B cell (primary cell): ENCODE results near the gene RBMS3. TPM values are rescaled to one million over a fixed set of nuclear protein-coding genes. Genes with fewer than 3 reads are reported as not detected.

ENCODE experiments used
- ATAC-seq: fragments of 200-7000 bp; cut with Tn5 transposase; one replicate; pipeline ENCODE4 v1.10.0; 2021; ENCODE audit warnings: low read depth, mild to moderate bottlenecking, moderate number of reproducible peaks, moderate library complexity
- CTCF ChIA-PET: fragments of 350-600 bp; sonication (Branson Sonifier 250); formaldehyde crosslinking; loops from one replicate; lab custom pipeline; 2021; ENCODE audit warnings: antibody characterized with exemption, inconsistent platforms; lab: Charles Lee
- POLR2A ChIA-PET: fragments of 350-600 bp; sonication (Branson Sonifier 250); formaldehyde crosslinking; loops from one replicate; lab custom pipeline; 2021; ENCODE audit warnings: antibody characterized with exemption; lab: Charles Lee
- DNase-seq: peaks from one replicate; pipeline ENCODE4 v3.0.0; 2013
- H2AFZ ChIP-seq: 2 replicates; pipeline ENCODE4 v1.6.1; 2012; ENCODE audit warnings: mild to moderate bottlenecking, low read depth, low read length; ENCODE audit not compliant: insufficient read depth, poor library complexity, severe bottlenecking
- H3K27ac ChIP-seq, 2 donors: 1 replicate in 1 of 2; 2 replicates in 1 of 2; pipeline ENCODE4 v1.5.1; 2012 to 2013; ENCODE audit warnings: low read length in 2 of 2, mild to moderate bottlenecking in 2 of 2, moderate library complexity in 1 of 2
- H3K27me3 ChIP-seq, 4 experiments: fragments of 200-600 bp in 1 of 4; sonication (generic) in 1 of 4; replicated peaks in 1 of 4; 1 replicate in 2 of 4; 2 replicates in 2 of 4; pipeline versions ENCODE4 v1.6.1 to v1.7.0; 2013 to 2016; ENCODE audit warnings: low read length in 3 of 4, mild to moderate bottlenecking in 2 of 4, mixed read lengths in 1 of 4, moderate library complexity in 1 of 4; ENCODE audit not compliant: insufficient read depth in 4 of 4, control insufficient read depth in 3 of 4; ENCODE audit errors: control extremely low read depth in 1 of 4
- H3K36me3 ChIP-seq, 2 experiments: replicated peaks in 1 of 2; 1 replicate in 1 of 2; 2 replicates in 1 of 2; pipeline versions ENCODE4 v1.6.1 to v1.7.1; 2013; ENCODE audit warnings: low read length in 1 of 2; ENCODE audit not compliant: insufficient read depth in 2 of 2, control insufficient read depth in 1 of 2; ENCODE audit errors: control extremely low read depth in 1 of 2, extremely low read depth in 1 of 2
- H3K4me1 ChIP-seq, 2 donors: fragments of 200-600 bp in 1 of 2; sonication (generic) in 1 of 2; 1 replicate in 1 of 2; 2 replicates in 1 of 2; pipeline versions ENCODE4 v1.5.1 to v1.6.1; 2013 to 2017; ENCODE audit warnings: low read length in 2 of 2; ENCODE audit not compliant: control insufficient read depth in 2 of 2, insufficient read depth in 2 of 2
- H3K4me2 ChIP-seq: replicated peaks from 2 replicates; pipeline ENCODE3; 2012; ENCODE audit warnings: mild to moderate bottlenecking, low read depth, low read length; ENCODE audit not compliant: poor library complexity, severe bottlenecking
- H3K4me3 ChIP-seq, 5 experiments: fragments of 200-600 bp in 1 of 5; sonication (generic) in 1 of 5; 1 replicate in 3 of 5; 2 replicates in 2 of 5; pipeline versions ENCODE4 v1.5.1 to v1.7.0; 2011 to 2016; ENCODE audit warnings: low read length in 4 of 5, mild to moderate bottlenecking in 4 of 5, low read depth in 2 of 5, control low read depth in 1 of 5, moderate library complexity in 1 of 5; ENCODE audit not compliant: insufficient read depth in 1 of 5; ENCODE audit errors: control extremely low read depth in 1 of 5, extremely low read depth in 1 of 5
- H3K79me2 ChIP-seq: fragments of 200-600 bp; sonication (generic); one replicate; pipeline ENCODE4 v1.6.0; 2016; ENCODE audit warnings: low read length; ENCODE audit not compliant: control insufficient read depth, insufficient read depth
- H3K9ac ChIP-seq: fragments of 200-600 bp; sonication (generic); 2 replicates; pipeline ENCODE4 v1.6.1; 2017; ENCODE audit warnings: mild to moderate bottlenecking, low read length, moderate library complexity
- H3K9me3 ChIP-seq, 3 donors: one replicate each; pipeline versions ENCODE4 v1.6.1 to v1.7.1; 2013; ENCODE audit warnings: low read length in 2 of 3; ENCODE audit not compliant: control insufficient read depth in 2 of 3, insufficient read depth in 1 of 3; ENCODE audit errors: control extremely low read depth in 1 of 3
- H4K20me1 ChIP-seq: 2 replicates; pipeline ENCODE4 v1.6.0; 2012; ENCODE audit warnings: mild to moderate bottlenecking, low read length; ENCODE audit not compliant: insufficient read depth, control insufficient read depth, poor library complexity, severe bottlenecking
- H3K27ac Mint-ChIP-seq: one replicate; pipeline ENCODE4 v1.8.0; 2021; ENCODE audit warnings: mixed read lengths
- H3K27me3 Mint-ChIP-seq: one replicate; pipeline ENCODE4 v1.8.0; 2021; ENCODE audit warnings: mixed read lengths
- H3K4me1 Mint-ChIP-seq: one replicate; pipeline ENCODE4 v1.8.0; 2021; ENCODE audit warnings: mixed read lengths
- H3K4me3 Mint-ChIP-seq: one replicate; pipeline ENCODE4 v1.8.0; 2021; ENCODE audit warnings: mixed read lengths
- H3K9me3 Mint-ChIP-seq: one replicate; pipeline ENCODE4 v1.8.0; 2022; ENCODE audit warnings: mixed read lengths; ENCODE audit not compliant: insufficient read depth
- CTCF ChIP-seq: fragments of 200-600 bp; IDR thresholded peaks from one replicate; pipeline ENCODE4 v1.8.0; 2022; ENCODE audit warnings: antibody characterized with exemption, mild to moderate bottlenecking
- EZH2 ChIP-seq: IDR thresholded peaks from 2 replicates; pipeline ENCODE4 v1.6.1; 2012; ENCODE audit warnings: borderline replicate concordance, low read depth, mild to moderate bottlenecking, moderate library complexity, low read length; ENCODE audit not compliant: insufficient read depth, poor library complexity, severe bottlenecking
- WGBS: methylation state at CpG from one replicate; pipeline ENCODE4 v1.1.5; 2013; ENCODE audit warnings: missing lambda C conversion rate; ENCODE audit not compliant: insufficient coverage; 5-methylcytosine and 5-hydroxymethylcytosine counted together
- intact Hi-C: fragments of 100-400 bp; cut with micrococcal nuclease; formaldehyde crosslinking; loops from one replicate; pipeline ENCODE4 v1.10.0; 2022
- polyA plus RNA-seq: library from polyadenylated mRNA; depleted of rRNA; stranded (reverse); fragments of >200 nt; gene quantifications from 2 replicates; pipeline ENCODE4 v1.2.3, GENCODE V29; 2012
- total RNA-seq, 2 donors: library from RNA; stranded (reverse); fragments of 120-200 nt in 1 of 2; gene quantifications; 1 replicate in 1 of 2; 2 replicates in 1 of 2; pipeline versions ENCODE4 v1.2.3 to v1.2.4, GENCODE V29; 2013 to 2022

The RBMS3 gene
- total and polyA plus RNA-seq, 2 donors (not counting 1 experiment from before 2014, with no cell fraction given) = not detected

DNA sequence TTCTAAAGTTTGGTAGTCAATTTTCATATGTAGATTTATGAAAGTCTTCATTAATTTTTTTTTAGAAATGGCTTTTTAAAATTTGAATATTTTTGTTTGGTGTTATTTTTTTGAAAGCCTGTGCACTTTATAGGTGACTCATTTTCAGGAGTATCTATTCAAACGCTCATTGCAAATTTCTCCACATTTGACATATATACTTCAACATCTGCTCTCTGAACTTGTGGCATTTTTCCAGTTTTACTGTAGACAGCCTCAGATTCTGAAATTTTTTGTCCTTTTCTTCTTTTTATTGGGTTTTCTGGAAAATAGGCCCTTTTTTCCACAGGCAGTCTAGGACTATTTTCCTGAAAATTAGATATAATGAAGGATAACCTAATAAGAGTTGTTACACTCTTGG lies 396.6 kb downstream of the RBMS3 start:
- no peaks in the 10 kb centered on the region for H3K79me2 ChIP-seq
- H3K9ac ChIP-seq = no peak overlapping the region
- H3K9me3 ChIP-seq = no peaks in the 10 kb centered on the region
- H3K4me2 ChIP-seq = no peak overlapping the region
- WGBS = no CpG with 5 or more reads among the region's 1 CpG
- Mint-ChIP-seq H3K27ac (no peak overlapping the region), H3K4me1 (no peaks in the 10 kb centered on the region), H3K9me3 (peaks cover 5% of the 10 kb centered on the region), H3K27me3 (no peaks in the 10 kb centered on the region), H3K4me3 (no peak overlapping the region)
- H3K27me3 ChIP-seq = no peaks in the 10 kb centered on the region
- no peaks in the 10 kb centered on the region for H3K36me3 ChIP-seq
- H4K20me1 ChIP-seq = no peaks in the 10 kb centered on the region
- intact Hi-C loops = no loop called here
- no peak overlapping the region for H2AFZ ChIP-seq
- TF ChIP-seq EZH2 (no peak), CTCF (no peak)
- no peak overlapping the region for H3K27ac ChIP-seq
- ChIA-PET POLR2A (no interaction called here), CTCF (no interaction called here)
- ATAC-seq (no peak), DNase-seq (no peak)
- H3K4me1 ChIP-seq = no peaks in the 10 kb centered on the region
- H3K4me3 ChIP-seq = no peak overlapping the region

- intact Hi-C loops = no loop called here
- Mint-ChIP-seq H3K27me3 (no peaks in the 10 kb centered on the region), H3K4me1 (no peaks in the 10 kb centered on the region), H3K27ac (no peak overlapping the region), H3K9me3 (no peaks in the 10 kb centered on the region), H3K4me3 (no peak overlapping the region)
- Histone ChIP-seq H3K9ac (no peak overlapping the region), H3K4me1 (no peaks in the 10 kb centered on the region), H3K36me3 (no peaks in the 10 kb centered on the region), H4K20me1 (no peaks in the 10 kb centered on the region), H3K27ac (no peak overlapping the region), H3K9me3 (no peaks in the 10 kb centered on the region), H3K4me2 (no peak overlapping the region), H2AFZ (no peak overlapping the region), H3K79me2 (no peaks in the 10 kb centered on the region), H3K4me3 (no peak overlapping the region), H3K27me3 (no peaks in the 10 kb centered on the region)
- TF ChIP-seq CTCF (no peak), EZH2 (no peak)
- POLR2A ChIA-PET = no interaction called here
- CTCF ChIA-PET = no interaction called here
- no peak for ATAC-seq
- WGBS = 83% methylated on average over 1 of the region's 4 CpGs
- no peak for DNase-seq
Observed at GRCh38 chr3:29679944-29680343, 399.1 kb downstream of the RBMS3 start.
